Sigmoid colon (tissue), 7 donors: ENCODE results near the gene C1orf35. TPM values are rescaled to one million over a fixed set of nuclear protein-coding genes. Genes with fewer than 3 reads are reported as not detected.

Experiments used
- DNase-seq: peaks from one replicate; pipeline ENCODE4 v3.0.0-alpha.2; 2019
- H3K27ac ChIP-seq, 4 donors: fragments of 200-600 bp; sonication (generic); one replicate each; pipeline ENCODE4 v1.5.1; 2016 to 2019; ENCODE audit warnings: mild to moderate bottlenecking in 1 of 4
- H3K27me3 ChIP-seq, 3 donors: fragments of 200-600 bp; sonication (generic); one replicate each; pipeline ENCODE4 v1.5.1; 2019; ENCODE audit warnings: mild to moderate bottlenecking in 1 of 3
- H3K36me3 ChIP-seq, 4 donors: fragments of 200-600 bp; sonication (generic); one replicate each; pipeline ENCODE4 v1.5.1; 2016 to 2019
- H3K4me1 ChIP-seq, 4 donors: fragments of 200-600 bp; sonication (generic); one replicate each; pipeline ENCODE4 v1.5.1; 2017 to 2019
- H3K4me3 ChIP-seq, 4 donors: fragments of 200-600 bp; sonication (generic); one replicate each; pipeline ENCODE4 v1.5.1; 2017 to 2019; ENCODE audit warnings: mild to moderate bottlenecking in 2 of 4, moderate library complexity in 1 of 4
- H3K9me3 ChIP-seq, 4 donors: fragments of 200-600 bp in 3 of 4; sonication (generic) in 3 of 4; one replicate each; pipeline versions ENCODE4 v1.5.1 to v1.6.1; 2013 to 2019
- CTCF ChIP-seq, 4 experiments: fragments of 450-650 bp in 3 of 4; fragments of 200-600 bp in 1 of 4; IDR thresholded peaks; one replicate each; pipeline ENCODE4 v1.5.1; 2016 to 2019; ENCODE audit warnings: antibody characterized with exemption in 4 of 4, mild to moderate bottlenecking in 3 of 4, moderate library complexity in 2 of 4
- EP300 ChIP-seq, 4 donors: sonication (generic); formaldehyde crosslinking; IDR thresholded peaks; one replicate each; pipeline ENCODE4 v1.6.1; 2017; ENCODE audit warnings: antibody characterized with exemption in 4 of 4
- POLR2A ChIP-seq, 2 donors: fragments of 450-650 bp; IDR thresholded peaks; one replicate each; pipeline ENCODE4 v1.6.1; 2016; ENCODE audit warnings: antibody characterized with exemption in 2 of 2, mild to moderate bottlenecking in 2 of 2, moderate library complexity in 2 of 2
- POLR2AphosphoS5 ChIP-seq, 4 donors: sonication (generic); formaldehyde crosslinking; IDR thresholded peaks; one replicate each; pipeline ENCODE4 v1.6.1; 2017; ENCODE audit warnings: antibody characterized with exemption in 4 of 4
- WGBS, 2 donors: extraction: QIAGEN DNeasy Blood & Tissue Kit; methylation state at CpG; one replicate each; pipeline ENCODE4 v1.1.7; 2013; 5-methylcytosine and 5-hydroxymethylcytosine counted together
- intact Hi-C: fragments of 100-400 bp; cut with DNase I; formaldehyde crosslinking; loops from one replicate; pipeline ENCODE4 v1.15.1; 2023
- polyA plus RNA-seq, 3 donors: library from polyadenylated mRNA; stranded (reverse); fragments of 200-250 nt; gene quantifications; one replicate each; pipeline ENCODE4 v1.2.3, GENCODE V29; 2013
- total RNA-seq, 4 donors: library from RNA; depleted of rRNA; stranded (reverse); fragments of >200 nt; gene quantifications; one replicate each; pipeline ENCODE4 v1.1.0, GENCODE V29; 2016
- donor health status: healthy with polysubstance abuse.
- donor health status: Bipolar disorder and iron deficiency.
- donor health status: healthy.

C1orf35 gene
- total and polyA plus RNA-seq, 7 donors = 7.8 to 18.1 (median 11.4) TPM

GRCh38 chr1:228064296-228064695, 38.8 kb downstream of the C1orf35 start:
- peaks cover 30 to 97% (median 84%) of the 10 kb centered on the region in 3 donors for H3K27me3 ChIP-seq
- intact Hi-C loops = no loop called here
- H3K4me3 ChIP-seq = no peak overlapping the region
- no peaks in the 10 kb centered on the region for H3K9me3 ChIP-seq
- no peak overlapping the region for H3K27ac ChIP-seq
- peaks cover 0 to 19% (median 15%) of the 10 kb centered on the region in 4 donors for H3K4me1 ChIP-seq
- TF ChIP-seq EP300 (IDR thresholded peaks at IDR 0.05) (no peak), POLR2A (IDR thresholded peaks at IDR 0.05) (no peak), POLR2AphosphoS5 (IDR thresholded peaks at IDR 0.05) (no peak), CTCF (IDR thresholded peaks at IDR 0.05) (no peak)
- peak; percentile 62 for DNase-seq
- no peaks in the 10 kb centered on the region for H3K36me3 ChIP-seq
- 63 to 70% methylated on average over 8 of the region's 8 CpGs for WGBS, 2 donors

- H3K9me3 ChIP-seq = no peaks in the 10 kb centered on the region
- peaks cover 36 to 99% (median 92%) of the 10 kb centered on the region in 3 donors for H3K27me3 ChIP-seq
- peak; percentile 53 for DNase-seq
- H3K36me3 ChIP-seq = no peaks in the 10 kb centered on the region
- TF ChIP-seq POLR2AphosphoS5 (IDR thresholded peaks at IDR 0.05) (no peak), CTCF (IDR thresholded peaks at IDR 0.05) (no peak), POLR2A (IDR thresholded peaks at IDR 0.05) (no peak), EP300 (IDR thresholded peaks at IDR 0.05) (no peak)
- no peak overlapping the region for H3K27ac ChIP-seq
- WGBS, 2 donors = 86 to 89% methylated on average over 15 of the region's 15 CpGs
- peaks cover 0 to 22% (median 16%) of the 10 kb centered on the region in 4 donors for H3K4me1 ChIP-seq
- intact Hi-C loops = no loop called here
- H3K4me3 ChIP-seq = no peak overlapping the region
These were observed 39.6 kb downstream of the C1orf35 start for GRCh38 chr1:228063251-228064191.

GRCh38 chr1:228062812-228063211, 40.3 kb downstream of the C1orf35 start:
- Histone ChIP-seq H3K9me3 (no peaks in the 10 kb centered on the region), H3K4me3 (no peak overlapping the region), H3K27ac (no peak overlapping the region), H3K27me3 (peaks cover 40 to 100% (median 97%) of the 10 kb centered on the region in 3 donors), H3K36me3 (no peaks in the 10 kb centered on the region), H3K4me1 (peaks cover 0 to 22% (median 16%) of the 10 kb centered on the region in 4 donors)
- intact Hi-C loops = no loop called here
- TF ChIP-seq CTCF (IDR thresholded peaks at IDR 0.05) (no peak), EP300 (IDR thresholded peaks at IDR 0.05) (no peak), POLR2A (IDR thresholded peaks at IDR 0.05) (no peak), POLR2AphosphoS5 (IDR thresholded peaks at IDR 0.05) (no peak)
- WGBS, 2 donors = 61 to 71% methylated on average over 4 of the region's 4 CpGs
- peak; percentile 49 for DNase-seq

- H3K4me3 ChIP-seq = no peak overlapping the region
- peak; percentile 56 for DNase-seq
- H3K27ac ChIP-seq = no peak overlapping the region
- H3K36me3 ChIP-seq = no peaks in the 10 kb centered on the region
- intact Hi-C loops = no loop called here
- H3K27me3 ChIP-seq = peaks cover 40 to 100% (median 92%) of the 10 kb centered on the region in 3 donors
- no peaks in the 10 kb centered on the region for H3K9me3 ChIP-seq
- H3K4me1 ChIP-seq = peaks cover 0 to 22% (median 16%) of the 10 kb centered on the region in 4 donors
- TF ChIP-seq POLR2A (IDR thresholded peaks at IDR 0.05) (no peak), CTCF (IDR thresholded peaks at IDR 0.05) (no peak), POLR2AphosphoS5 (IDR thresholded peaks at IDR 0.05) (no peak), EP300 (IDR thresholded peaks at IDR 0.05) (no peak)
- WGBS, 2 donors = 95% methylated on average over 9 of the region's 9 CpGs
These were observed 40.9 kb downstream of the C1orf35 start for GRCh38 chr1:228062085-228062791.
